NT2/D1 (cell line): Measurements from ENCODE around the gene ABCG1.

Source experiments
- DNase-seq: peaks from one replicate; pipeline ENCODE4 v3.0.0-alpha.2; 2011; ENCODE audit warnings: low read depth, low spot score
- H3K27me3 ChIP-seq: 2 replicates; pipeline ENCODE4 v1.6.0; 2011; ENCODE audit warnings: mild to moderate bottlenecking; ENCODE audit not compliant: insufficient read length, insufficient read depth
- H3K36me3 ChIP-seq: 2 replicates; pipeline ENCODE4 v1.6.1; 2011; ENCODE audit warnings: mild to moderate bottlenecking, low read length, mixed read lengths; ENCODE audit not compliant: insufficient read depth, insufficient read length
- H3K4me1 ChIP-seq: 2 replicates; pipeline ENCODE4 v1.5.1; 2011; ENCODE audit not compliant: insufficient read depth, insufficient read length
- H3K4me3 ChIP-seq: 2 replicates; pipeline ENCODE4 v1.5.1; 2011; ENCODE audit warnings: low read depth; ENCODE audit not compliant: insufficient read length
- H3K9ac ChIP-seq: 2 replicates; pipeline ENCODE4 v1.6.0; 2011; ENCODE audit warnings: low read depth; ENCODE audit not compliant: insufficient read length
- H3K9me3 ChIP-seq: 2 replicates; pipeline ENCODE4 v1.5.1; 2011; ENCODE audit warnings: mild to moderate bottlenecking, low read length; ENCODE audit not compliant: insufficient read depth
- SUZ12 ChIP-seq: IDR thresholded peaks from 2 replicates; pipeline ENCODE4 v1.6.1; 2011; ENCODE audit not compliant: insufficient read length, insufficient read depth; ENCODE audit errors: extremely low read depth
- YY1 ChIP-seq: IDR thresholded peaks from 2 replicates; pipeline ENCODE4 v1.6.1; 2011; ENCODE audit not compliant: insufficient read length, insufficient read depth
- ZNF274 ChIP-seq: IDR thresholded peaks from 2 replicates; pipeline ENCODE4 v1.6.1; 2011; ENCODE audit warnings: mild to moderate bottlenecking, low read depth, low read length

ABCG1 gene

GRCh38 chr21:42219606-42220137 is 732 bp downstream of the ABCG1 start:
- Histone ChIP-seq H3K4me1 (peaks cover 17% of the 10 kb centered on the region), H3K9ac (peak overlapping the region; percentile 57), H3K36me3 (no peaks in the 10 kb centered on the region), H3K9me3 (peaks cover 25% of the 10 kb centered on the region; the same call in 1 of the 2 replicates), H3K4me3 (peak overlapping the region; percentile 36), H3K27me3 (peaks cover 89% of the 10 kb centered on the region)
- TF ChIP-seq ZNF274 (no peak), YY1 (no peak), SUZ12 (peak; percentile 62)
- DNase-seq = no peak

DNA sequence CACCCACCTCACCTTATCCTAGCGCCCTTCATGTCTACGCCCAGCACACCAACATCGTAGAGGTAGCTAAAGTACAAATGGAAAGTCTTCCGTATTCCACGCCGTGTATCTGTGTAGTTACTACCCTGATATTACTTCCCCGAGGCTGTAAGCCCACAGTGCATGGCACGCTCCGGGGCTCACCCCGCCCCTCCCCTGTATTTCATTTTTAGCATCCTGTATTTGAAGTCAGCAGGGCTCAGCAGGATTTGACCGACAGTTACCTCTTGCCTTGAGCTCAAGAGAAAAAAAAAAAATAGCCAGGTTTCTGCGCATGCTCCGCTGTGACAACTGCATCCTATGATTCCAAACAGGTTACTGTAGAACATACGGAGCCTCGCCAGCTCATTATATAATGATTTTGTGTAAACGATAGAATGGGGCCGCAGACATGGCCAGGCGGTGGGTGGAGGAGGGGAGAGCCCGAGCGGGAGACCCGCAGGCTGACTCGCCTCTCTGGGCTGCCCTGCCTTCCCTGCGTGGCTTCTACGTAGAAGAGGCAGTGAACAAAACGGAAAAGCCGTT is 1.3 kb downstream of the ABCG1 start:
- Histone ChIP-seq H3K36me3 (no peaks in the 10 kb centered on the region), H3K4me3 (peak overlapping the region; percentile 36), H3K9ac (no peak overlapping the region), H3K27me3 (peaks cover 87% of the 10 kb centered on the region), H3K4me1 (peaks cover 17% of the 10 kb centered on the region), H3K9me3 (peaks cover 20% of the 10 kb centered on the region; the same call in 1 of the 2 replicates)
- TF ChIP-seq YY1 (no peak), SUZ12 (peak; percentile 45), ZNF274 (no peak)
- DNase-seq = peak; percentile 75

- H3K4me1 ChIP-seq = peaks cover 17% of the 10 kb centered on the region
- 0 out of 2 replicates have a peak, but pooled peaks cover 5% of the 10 kb centered on the region for H3K9me3 ChIP-seq
- H3K27me3 ChIP-seq = peaks cover 74% of the 10 kb centered on the region
- H3K9ac ChIP-seq = no peak overlapping the region
- no peak overlapping the region for H3K4me3 ChIP-seq
- no peak for DNase-seq
- H3K36me3 ChIP-seq = no peaks in the 10 kb centered on the region
- no peak for TF ChIP-seq YY1
- TF ChIP-seq SUZ12 = no peak
- TF ChIP-seq ZNF274 = no peak
These were observed 2.8 kb downstream of the ABCG1 start for GRCh38 chr21:42221581-42222345.

- TF ChIP-seq SUZ12 = no peak
- TF ChIP-seq ZNF274 = no peak
- peaks cover 67% of the 10 kb centered on the region for H3K27me3 ChIP-seq
- no peak overlapping the region for H3K9ac ChIP-seq
- H3K9me3 ChIP-seq = no peaks in the 10 kb centered on the region
- H3K36me3 ChIP-seq = no peaks in the 10 kb centered on the region
- H3K4me3 ChIP-seq = no peak overlapping the region
- DNase-seq = no peak
- peaks cover 17% of the 10 kb centered on the region for H3K4me1 ChIP-seq
These were observed 3.4 kb downstream of the ABCG1 start for GRCh38 chr21:42222386-42222785.

- TF ChIP-seq YY1 (no peak), SUZ12 (no peak), ZNF274 (no peak)
- Histone ChIP-seq H3K27me3 (peaks cover 64% of the 10 kb centered on the region), H3K9me3 (no peaks in the 10 kb centered on the region), H3K36me3 (no peaks in the 10 kb centered on the region), H3K4me1 (peaks cover 17% of the 10 kb centered on the region), H3K4me3 (no peak overlapping the region), H3K9ac (no peak overlapping the region)
- DNase-seq = no peak
These were observed 4.0 kb downstream of the ABCG1 start for GRCh38 chr21:42222821-42223390.

GRCh38 chr21:42223826-42224575 is 5.1 kb downstream of the ABCG1 start:
- peaks cover 53% of the 10 kb centered on the region for H3K27me3 ChIP-seq
- no peaks in the 10 kb centered on the region for H3K9me3 ChIP-seq
- TF ChIP-seq YY1 = no peak
- TF ChIP-seq SUZ12 = no peak
- H3K9ac ChIP-seq = no peak overlapping the region
- no peak overlapping the region for H3K4me3 ChIP-seq
- peaks cover 23% of the 10 kb centered on the region for H3K4me1 ChIP-seq
- H3K36me3 ChIP-seq = no peaks in the 10 kb centered on the region
- no peak for DNase-seq

- no peak overlapping the region for H3K9ac ChIP-seq
These were observed 6.1 kb downstream of the ABCG1 start for GRCh38 chr21:42225042-42225441.

More at GRCh38 chr21:42225042-42225441, 6.1 kb downstream of the ABCG1 start:
- H3K4me1 ChIP-seq = peaks cover 23% of the 10 kb centered on the region
- H3K36me3 ChIP-seq = no peaks in the 10 kb centered on the region
- no peak for DNase-seq
- H3K27me3 ChIP-seq = peaks cover 45% of the 10 kb centered on the region
- no peaks in the 10 kb centered on the region for H3K9me3 ChIP-seq
- H3K4me3 ChIP-seq = no peak overlapping the region
- TF ChIP-seq ZNF274 (no peak), SUZ12 (no peak), YY1 (no peak)
